H1 (cell line): Measurements from ENCODE around the gene DYNLL2. TPM values are rescaled to one million over a fixed set of nuclear protein-coding genes. Genes with fewer than 3 reads are reported as not detected.

Experiments
- CTCF ChIA-PET: fragments of 300-600 bp; sonication (Branson Sonifier 250); formaldehyde crosslinking; loops from one replicate; lab custom pipeline; 2021; ENCODE audit not compliant: partially characterized antibody; lab: Charles Lee
- POLR2A ChIA-PET: fragments of 300-600 bp; sonication (Branson Sonifier 250); formaldehyde crosslinking; loops from one replicate; lab custom pipeline; 2021; ENCODE audit warnings: inconsistent platforms; ENCODE audit not compliant: partially characterized antibody; lab: Charles Lee
- DNase-seq, 2 experiments: peaks; one replicate each; pipeline versions ENCODE4 v3.0.0 to v3.0.0-alpha.2; 2010 to 2022; ENCODE audit warnings: low spot score in 2 of 2, low read depth in 1 of 2, mixed read lengths in 1 of 2
- FAIRE-seq: peaks from 2 replicates; lab custom pipeline; 2011; peaks lifted over from hg19 to GRCh38; lab: Jason Lieb, UNC
- H2AFZ ChIP-seq: 2 replicates; pipeline ENCODE4 v1.8.1; 2012; ENCODE audit warnings: low read length, inconsistent platforms
- H2AK5ac ChIP-seq: 2 replicates; pipeline ENCODE4 v1.6.1; 2013; ENCODE audit warnings: low read depth, low read length
- H2BK120ac ChIP-seq: replicated peaks from 2 replicates; pipeline ENCODE3; 2013; ENCODE audit warnings: low read depth, low read length, inconsistent platforms
- H2BK12ac ChIP-seq: 2 replicates; pipeline ENCODE4 v1.6.1; 2013; ENCODE audit warnings: low read depth, low read length
- H2BK15ac ChIP-seq: 2 replicates; pipeline ENCODE4 v1.6.1; 2013; ENCODE audit warnings: low read length
- H2BK20ac ChIP-seq: 2 replicates; pipeline ENCODE4 v1.6.1; 2013; ENCODE audit warnings: low read length
- H2BK5ac ChIP-seq: 2 replicates; pipeline ENCODE4 v1.6.1; 2013; ENCODE audit warnings: low read depth, low read length
- H3K14ac ChIP-seq: 2 replicates; pipeline ENCODE4 v1.6.1; 2013; ENCODE audit warnings: inconsistent platforms; ENCODE audit not compliant: insufficient read length
- H3K18ac ChIP-seq: 2 replicates; pipeline ENCODE4 v1.6.1; 2013; ENCODE audit warnings: low read length; ENCODE audit errors: extremely low read depth
- H3K23ac ChIP-seq: 2 replicates; pipeline ENCODE4 v1.6.1; 2013; ENCODE audit warnings: inconsistent platforms; ENCODE audit not compliant: insufficient read length
- H3K23me2 ChIP-seq: 2 replicates; pipeline ENCODE4 v1.6.1; 2013; ENCODE audit warnings: low read depth, low read length
- H3K27ac ChIP-seq: 2 replicates; pipeline ENCODE4 v1.6.1; 2011; ENCODE audit warnings: low read depth, low read length, inconsistent platforms
- H3K27me3 ChIP-seq, 4 experiments: replicated peaks in 1 of 4; 1 replicate in 1 of 4; 2 replicates in 3 of 4; pipeline versions ENCODE4 v1.6.1 to v1.8.1; 2011 to 2013; ENCODE audit warnings: low read length in 3 of 4, mild to moderate bottlenecking in 3 of 4, inconsistent platforms in 2 of 4, mixed read lengths in 2 of 4, moderate library complexity in 1 of 4; ENCODE audit not compliant: control insufficient read depth in 3 of 4, insufficient read depth in 3 of 4; ENCODE audit errors: extremely low read depth in 1 of 4
- H3K36me3 ChIP-seq, 4 experiments: 2 replicates each; pipeline versions ENCODE4 v1.6.1 to v1.8.1; 2011 to 2013; ENCODE audit warnings: mild to moderate bottlenecking in 4 of 4, low read length in 3 of 4, moderate library complexity in 2 of 4, control low read depth in 1 of 4, inconsistent platforms in 1 of 4; ENCODE audit not compliant: insufficient read depth in 4 of 4, control insufficient read depth in 2 of 4
- H3K4ac ChIP-seq: replicated peaks from 2 replicates; pipeline ENCODE3; 2013; ENCODE audit warnings: low read length, low read depth, mixed read lengths, inconsistent platforms; ENCODE audit not compliant: insufficient read length
- H3K4me1 ChIP-seq, 4 experiments: replicated peaks in 1 of 4; 1 replicate in 1 of 4; 2 replicates in 3 of 4; pipeline versions ENCODE4 v1.6.1 to v1.8.1; 2011 to 2013; ENCODE audit warnings: low read length in 3 of 4, inconsistent platforms in 2 of 4, mixed read lengths in 1 of 4; ENCODE audit not compliant: insufficient read depth in 4 of 4, control insufficient read depth in 3 of 4
- H3K4me2 ChIP-seq, 2 experiments: 2 replicates each; pipeline versions ENCODE4 v1.6.1 to v1.8.1; 2011 to 2013; ENCODE audit warnings: low read depth in 2 of 2, low read length in 2 of 2, control low read depth in 1 of 2, inconsistent platforms in 1 of 2, mild to moderate bottlenecking in 1 of 2; ENCODE audit not compliant: insufficient read depth in 1 of 2
- H3K4me3 ChIP-seq, 4 experiments: fragments of 200-600, 300-600 bp in 1 of 4; sonication (generic), shearing (Covaris generic), sonication (Bioruptor Twin) in 1 of 4; 2 replicates each; pipeline versions ENCODE4 v1.5.1 to v1.8.1; 2011 to 2016; ENCODE audit warnings: low read length in 4 of 4, low read depth in 3 of 4, control low read depth in 2 of 4, inconsistent platforms in 2 of 4, mild to moderate bottlenecking in 2 of 4, mixed read lengths in 1 of 4, moderate library complexity in 1 of 4; ENCODE audit not compliant: insufficient read depth in 2 of 4; ENCODE audit errors: extremely low read depth in 1 of 4
- H3K56ac ChIP-seq: replicated peaks from 2 replicates; pipeline ENCODE3; 2013; ENCODE audit warnings: low read depth, mild to moderate bottlenecking, mixed read lengths, low read length, inconsistent platforms; ENCODE audit not compliant: insufficient read length
- H3K79me1 ChIP-seq: 2 replicates; pipeline ENCODE4 v1.6.1; 2013; ENCODE audit warnings: low read depth, low read length, control low read depth
- H3K79me2 ChIP-seq, 2 experiments: 2 replicates each; pipeline versions ENCODE4 v1.6.1 to v1.8.1; 2012 to 2013; ENCODE audit warnings: low read length in 2 of 2, mild to moderate bottlenecking in 2 of 2, inconsistent platforms in 1 of 2; ENCODE audit not compliant: insufficient read depth in 2 of 2, control insufficient read depth in 1 of 2
- H3K9ac ChIP-seq, 4 experiments: replicated peaks in 1 of 4; 1 replicate in 1 of 4; 2 replicates in 3 of 4; pipeline versions ENCODE4 v1.6.1 to v1.8.1; 2011 to 2013; ENCODE audit warnings: low read depth in 3 of 4, low read length in 3 of 4, control low read depth in 2 of 4, mild to moderate bottlenecking in 2 of 4, moderate library complexity in 2 of 4, inconsistent platforms in 1 of 4; ENCODE audit errors: extremely low read depth in 1 of 4
- H3K9me3 ChIP-seq, 2 experiments: 2 replicates each; pipeline versions ENCODE4 v1.6.1 to v1.8.1; 2012 to 2013; ENCODE audit warnings: mild to moderate bottlenecking in 2 of 2, moderate library complexity in 2 of 2, control low read depth in 1 of 2, inconsistent platforms in 1 of 2, low read depth in 1 of 2, low read length in 1 of 2, mixed read lengths in 1 of 2; ENCODE audit not compliant: insufficient read depth in 2 of 2
- H4K20me1 ChIP-seq, 2 experiments: replicated peaks in 1 of 2; 2 replicates each; pipeline versions ENCODE3 to v1.8.1; 2011 to 2013; ENCODE audit warnings: inconsistent platforms in 2 of 2, low read length in 2 of 2, mild to moderate bottlenecking in 1 of 2; ENCODE audit not compliant: insufficient read depth in 2 of 2, control insufficient read depth in 1 of 2
- H4K5ac ChIP-seq: 2 replicates; pipeline ENCODE4 v1.6.1; 2013; ENCODE audit warnings: low read length, low read depth, mixed read lengths, inconsistent platforms; ENCODE audit not compliant: insufficient read length
- H4K8ac ChIP-seq: 2 replicates; pipeline ENCODE4 v1.8.0; 2013; ENCODE audit warnings: mild to moderate bottlenecking, moderate library complexity, low read length, inconsistent platforms; ENCODE audit not compliant: insufficient read depth; ENCODE audit errors: extremely low read depth
- H4K91ac ChIP-seq: replicated peaks from 2 replicates; pipeline ENCODE3; 2013; ENCODE audit warnings: low read length, mixed read lengths, inconsistent platforms; ENCODE audit not compliant: insufficient read length
- ASH2L ChIP-seq: fragments of 200-600, 300-600 bp; sonication (generic); IDR thresholded peaks from one replicate; pipeline ENCODE4 v1.7.1; 2017; ENCODE audit warnings: low read length
- BACH1 ChIP-seq: IDR thresholded peaks from 2 replicates; pipeline ENCODE4 v1.6.1; 2012; ENCODE audit warnings: low read length, improper control_type of control experiment
- BCL11A ChIP-seq, 2 experiments: IDR thresholded peaks; one replicate each; pipeline ENCODE4 v1.6.1; 2011; ENCODE audit warnings: low read depth in 2 of 2, low read length in 2 of 2, mild to moderate bottlenecking in 2 of 2
- CBX8 ChIP-seq: fragments of 300-800, 300-1000 bp; sonication (generic); IDR thresholded peaks from 2 replicates; pipeline ENCODE4 v1.7.1; 2016; ENCODE audit warnings: low read depth, low read length, borderline replicate concordance
- EP300 ChIP-seq, 2 experiments: IDR thresholded peaks; 1 replicate in 1 of 2; 2 replicates in 1 of 2; pipeline ENCODE4 v1.6.1; 2011 to 2012; ENCODE audit warnings: low read depth in 2 of 2, low read length in 2 of 2, mild to moderate bottlenecking in 2 of 2, borderline replicate concordance in 1 of 2, inconsistent platforms in 1 of 2, moderate library complexity in 1 of 2
- EZH2 ChIP-seq: fragments of 200-600 bp; sonication (generic); IDR thresholded peaks from 2 replicates; pipeline ENCODE4 v1.7.1; 2012; ENCODE audit warnings: low read depth, mild to moderate bottlenecking, moderate library complexity, low read length, inconsistent platforms; ENCODE audit not compliant: severe bottlenecking
- POLR2AphosphoS5 ChIP-seq: IDR thresholded peaks from 2 replicates; pipeline ENCODE4 v1.6.1; 2011; ENCODE audit warnings: low read depth, low read length
- RAD21 ChIP-seq, 2 experiments: IDR thresholded peaks in 1 of 2; conservative IDR thresholded peaks in 1 of 2; 2 replicates each; pipeline ENCODE4 v1.6.1; 2011; ENCODE audit warnings: low read depth in 2 of 2, low read length in 2 of 2, improper control_type of control experiment in 1 of 2, inconsistent platforms in 1 of 2, mild to moderate bottlenecking in 1 of 2, moderate library complexity in 1 of 2
- RXRA ChIP-seq: IDR thresholded peaks from 2 replicates; pipeline ENCODE4 v1.6.1; 2011; ENCODE audit warnings: low read depth, mild to moderate bottlenecking, low read length, moderate library complexity; ENCODE audit not compliant: insufficient read depth
- SAP30 ChIP-seq: fragments of 300-600 bp; sonication (generic); IDR thresholded peaks from 2 replicates; pipeline ENCODE4 v1.7.1; 2012; ENCODE audit warnings: low read length, moderate library complexity, mild to moderate bottlenecking, inconsistent platforms; ENCODE audit not compliant: insufficient read depth, insufficient replicate concordance
- SIX5 ChIP-seq: IDR thresholded peaks from 2 replicates; pipeline ENCODE4 v1.6.1; 2011; ENCODE audit warnings: mild to moderate bottlenecking, low read depth, low read length
- SUZ12 ChIP-seq: fragments of 200-600 bp; sonication (generic); IDR thresholded peaks from 2 replicates; pipeline ENCODE4 v1.6.1; 2012; ENCODE audit warnings: mild to moderate bottlenecking, inconsistent platforms, low read length, moderate library complexity, mixed read lengths
- TEAD4 ChIP-seq: IDR thresholded peaks from 2 replicates; pipeline ENCODE4 v1.6.1; 2012; ENCODE audit warnings: low read depth, low read length, inconsistent platforms, mixed read lengths
- WGBS, 2 experiments: shearing (Covaris generic) in 1 of 2; methylation state at CpG; one replicate each; pipeline versions ENCODE4 v1.1.6 to v1.1.7; 2013 to 2015; ENCODE audit warnings: low lambda C conversion rate in 2 of 2, mixed read lengths in 2 of 2, inconsistent platforms in 1 of 2, low coverage in 1 of 2, missing lambda C conversion rate in 1 of 2; ENCODE audit not compliant: insufficient replicate concordance in 2 of 2, insufficient coverage in 1 of 2, insufficient read length in 1 of 2; ENCODE audit errors: extremely low coverage in 1 of 2, missing lambda C conversion rate in 1 of 2; 5-methylcytosine and 5-hydroxymethylcytosine counted together
- polyA plus RNA-seq, 7 experiments: library from polyadenylated mRNA; depleted of rRNA in 3 of 7; stranded (reverse) in 5 of 7; unstranded in 2 of 7; fragments of >200 nt in 5 of 7; fragments of 200-250 nt in 2 of 7; gene quantifications; 1 replicate in 5 of 7; 2 replicates in 1 of 7; 4 replicates in 1 of 7; pipeline versions ENCODE4 v1.2.1 to v1.2.3, GENCODE V29; 2011 to 2013; ENCODE audit warnings: missing spikeins in 2 of 7, mixed read lengths in 2 of 7
- total RNA-seq: library from RNA; stranded (reverse); fragmentation: NEBNext Ultra II Directional; extraction: Animal tissue kit (Norgen Biotek cat#: 25700); gene quantifications from 2 replicates; pipeline ENCODE4 v1.2.1, GENCODE V29; 2021

Gene DYNLL2
- total and polyA plus RNA-seq, 2 of the 8 experiments (the other 6 are each of a cell fraction or from before 2014, with no cell fraction given): 19.8 to 52.7 TPM

- H3K4ac ChIP-seq: no peak overlapping the region
- H3K18ac ChIP-seq: no peak overlapping the region
- no peaks in the 10 kb centered on the region for H3K27me3 ChIP-seq
- H3K9ac ChIP-seq: no peak overlapping the region
- ChIA-PET CTCF (interaction anchor here (1.2 kb wide), 1 partner anchor 22 kb away, joined by 3 read pairs; no protein-coding TSS in a partner anchor), POLR2A (interaction anchor here (1.0 to 1.9 kb wide), 6 partner anchors 8 to 51 kb away, joined by 3 to 4 read pairs (median 4); partner anchors contain the start of genes DYNLL2 and SRSF1)
- no peak overlapping the region for H2BK120ac ChIP-seq
- no peaks in the 10 kb centered on the region for H3K79me1 ChIP-seq
- H3K23me2 ChIP-seq: no peaks in the 10 kb centered on the region
- no peaks in the 10 kb centered on the region for H4K20me1 ChIP-seq
- H3K4me2 ChIP-seq: no peak overlapping the region
- no peaks in the 10 kb centered on the region for H3K9me3 ChIP-seq
- no peaks in the 10 kb centered on the region for H3K4me1 ChIP-seq
- H3K36me3 ChIP-seq: no peaks in the 10 kb centered on the region
- 0 out of 2 replicates have a peak overlapping the region, but pooled peaks have one; percentile 52 for H2AFZ ChIP-seq
- peak overlapping the region; percentile 77 for H2BK15ac ChIP-seq
- H2BK20ac ChIP-seq: peak overlapping the region; percentile 83; the same call in 1 of the 2 replicates
- H2BK12ac ChIP-seq: no peak overlapping the region
- H4K8ac ChIP-seq: peak overlapping the region; percentile 7; the same call in 1 of the 2 replicates
- no peak overlapping the region for H2AK5ac ChIP-seq
- no peaks in the 10 kb centered on the region for H3K79me2 ChIP-seq
- H4K91ac ChIP-seq: peak overlapping the region; percentile 22
- H3K27ac ChIP-seq: no peak overlapping the region
- no peak overlapping the region for H3K14ac ChIP-seq
- H3K23ac ChIP-seq: no peak overlapping the region
- 91% methylated on average over 8 of the region's 8 CpGs; no CpG with 5 or more reads in 1 of the 2 experiments for WGBS, 2 experiments
- H4K5ac ChIP-seq: no peak overlapping the region
- H3K4me3 ChIP-seq: no peak overlapping the region
- no peak overlapping the region for H3K56ac ChIP-seq
- no peak overlapping the region for H2BK5ac ChIP-seq
- no peak for DNase-seq
- no peak for FAIRE-seq
- TF ChIP-seq EZH2 (no peak), SAP30 (no peak), RXRA (no peak), SIX5 (no peak), CBX8 (no peak), ASH2L (no peak), BACH1 (no peak), RAD21 (IDR thresholded peaks at IDR 0.05 in 1 of 2, conservative IDR thresholded peaks at IDR 0.05 in 1 of 2; ENCODE audit: low read depth in 2 of 2, low read length in 2 of 2) (no peak), TEAD4 (no peak), EP300 (IDR thresholded peaks at IDR 0.05; ENCODE audit: borderline replicate concordance in 1 of 2, low read depth in 2 of 2, low read length in 2 of 2) (no peak), POLR2AphosphoS5 (no peak), SUZ12 (no peak), BCL11A (IDR thresholded peaks at IDR 0.05; ENCODE audit: low read depth in 2 of 2, low read length in 2 of 2) (no peak)
These were observed 42.8 kb upstream of the DYNLL2 start for GRCh38 chr17:58040386-58040785.
